Stimulated activated CD4-positive, alpha-beta T cell treated with anti-CD3 and anti-CD28 coated beads, TNF-alpha, amount 100 ng/mL, for 1 hour (primary cell): Measurements from ENCODE around the gene HCN4.
"Not testable (repeated sequence)": the region's sequence is repeated elsewhere in the genome, so short reads cannot be mapped to it uniquely, and the experiment has no call there.

Experiments used
- DNase-seq, 3 donors: peaks; one replicate each; pipeline ENCODE4 v3.0.0-alpha.2; 2020; ENCODE audit warnings: low read depth in 3 of 3, low spot score in 1 of 3

HCN4 gene

DNA sequence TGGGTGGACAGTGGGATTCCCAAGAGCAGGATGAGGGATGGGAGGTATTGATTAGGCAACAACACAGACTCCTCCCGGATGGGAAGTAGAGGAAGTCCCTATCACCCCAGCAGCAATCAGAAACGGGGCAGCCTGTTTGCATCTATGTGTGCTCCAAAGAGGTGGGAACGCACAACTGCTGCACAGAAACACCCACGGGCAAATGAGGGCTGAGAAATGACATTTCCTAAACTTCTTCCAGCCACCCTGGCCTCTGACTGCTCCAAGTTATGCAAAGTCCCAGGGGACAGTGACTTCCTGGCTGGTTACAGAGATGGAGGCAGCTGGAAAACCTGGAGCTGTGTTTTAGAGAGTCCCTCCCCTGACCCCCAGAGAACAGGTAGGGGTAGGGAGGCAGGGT is 42.6 kb downstream of the HCN4 start:
- DNase-seq: no peak

DNA sequence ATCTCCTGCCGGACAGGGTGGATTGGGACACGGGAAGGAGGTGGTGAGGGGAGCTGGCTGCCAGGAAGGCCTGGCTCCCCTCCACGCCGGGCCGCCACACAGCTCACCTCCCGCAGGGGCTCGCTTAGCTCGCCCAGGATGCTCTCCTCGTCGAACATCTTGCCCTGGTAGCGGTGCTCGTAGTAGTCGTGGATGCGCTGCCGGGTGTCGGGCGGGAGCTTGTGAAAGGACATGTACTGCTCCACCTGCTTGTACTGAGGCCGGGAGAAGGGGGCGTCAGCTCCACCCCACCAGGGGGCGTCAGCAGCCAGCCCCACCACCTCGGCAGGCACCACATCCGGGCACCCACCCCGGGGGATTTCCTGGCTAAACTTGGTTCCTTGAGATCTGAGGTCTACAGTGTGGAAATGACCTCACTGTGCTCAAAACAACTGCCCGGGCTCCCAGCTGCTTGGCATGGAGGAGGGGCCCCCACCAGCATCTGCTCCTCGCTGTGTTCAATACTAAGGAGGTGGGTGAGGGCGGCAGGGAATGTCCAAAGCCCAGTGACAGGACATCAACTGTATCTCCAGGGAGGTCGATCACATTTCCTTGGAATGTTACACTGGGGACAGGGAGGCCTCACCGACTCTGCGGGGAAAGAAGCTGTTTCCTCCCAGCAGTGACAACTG is 43.4 kb downstream of the HCN4 start:
- no peak for DNase-seq

GRCh38 chr15:73324496-73325170 is 44.1 kb downstream of the HCN4 start:
- DNase-seq: no peak

GRCh38 chr15:73323956-73324355 is 44.8 kb downstream of the HCN4 start:
- DNase-seq: no peak

DNA sequence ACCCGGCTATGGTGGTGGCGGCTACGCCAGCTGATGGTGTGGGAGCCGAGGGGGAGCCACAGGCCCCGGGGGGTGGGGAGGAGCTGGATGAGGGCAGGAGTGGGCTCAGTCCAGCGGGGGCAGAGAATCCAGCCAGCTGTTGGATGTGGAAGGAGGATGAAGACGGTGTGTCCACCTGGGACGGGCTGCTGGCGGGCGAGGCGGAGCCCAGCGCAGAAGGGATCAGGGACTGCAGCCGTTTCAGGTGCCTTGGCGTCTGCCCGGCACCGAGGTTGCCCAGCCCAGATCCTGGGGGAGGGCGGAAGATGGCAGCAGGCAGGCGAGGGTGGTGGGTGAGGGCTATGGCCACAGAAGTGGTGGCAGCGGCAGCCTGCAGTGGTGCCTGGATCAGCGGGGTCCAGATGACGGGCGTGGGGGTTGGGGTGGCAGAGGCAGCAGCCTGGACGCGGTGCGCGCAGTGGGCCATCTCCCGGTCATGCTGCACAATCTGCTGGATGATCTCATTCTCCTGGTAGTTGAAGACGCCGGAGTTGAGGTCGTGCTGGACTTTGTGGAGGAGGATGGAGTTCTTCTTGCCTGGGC is 45.3 kb downstream of the HCN4 start:
- no peak for DNase-seq

- no peak for DNase-seq
Observed at GRCh38 chr15:73322665-73323373, 45.9 kb downstream of the HCN4 start.

GRCh38 chr15:73321496-73322450 is 47.0 kb downstream of the HCN4 start:
- DNase-seq: no peak

- no peak for DNase-seq
Observed at GRCh38 chr15:73320619-73321180, 48.1 kb downstream of the HCN4 start.

- no peak for DNase-seq
Observed at GRCh38 chr15:73319460-73320245, 49.1 kb downstream of the HCN4 start.

DNA sequence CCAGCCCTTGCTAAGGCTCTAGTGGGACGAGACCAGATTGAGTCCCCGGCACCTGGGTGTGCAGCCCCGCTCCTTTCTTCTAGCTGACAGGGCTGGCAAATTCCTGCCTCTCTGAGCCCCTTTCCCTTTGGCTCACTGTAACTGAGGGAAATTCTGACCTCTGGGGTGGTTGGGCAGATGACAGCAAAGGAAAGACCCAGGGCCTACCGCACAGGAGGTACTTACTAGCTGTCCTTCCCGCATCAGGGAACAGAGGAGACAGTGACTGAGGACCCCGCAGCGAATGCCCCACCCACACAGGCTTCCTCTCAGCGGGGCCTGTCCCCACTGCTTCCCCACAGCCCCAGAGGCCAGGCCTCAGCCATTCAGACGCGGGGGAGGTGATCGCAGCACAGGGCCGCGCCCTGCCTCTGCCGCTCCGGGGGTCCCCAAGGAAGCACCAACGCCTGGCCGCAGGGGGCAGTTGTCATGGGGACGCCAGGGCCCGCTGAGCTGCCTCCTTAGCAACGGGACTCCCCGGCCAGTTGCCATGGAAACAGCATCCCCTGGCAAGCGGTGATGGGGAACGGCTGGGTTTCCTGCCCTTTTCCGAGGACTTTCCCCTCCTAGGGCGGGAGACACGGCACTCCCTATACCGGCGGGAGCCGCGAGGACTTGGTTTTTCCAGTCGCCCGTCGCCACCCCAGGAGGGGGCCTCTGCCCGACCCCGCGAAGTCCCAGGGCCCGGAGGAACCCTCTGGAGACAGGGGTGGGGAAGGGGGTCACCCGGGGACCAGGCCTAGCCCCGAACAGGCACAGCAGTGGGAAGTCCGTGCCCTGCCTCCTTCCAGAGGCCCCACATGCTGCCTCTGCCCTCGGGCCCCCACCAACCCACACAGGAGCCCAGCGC is 50.1 kb downstream of the HCN4 start:
- no peak for DNase-seq

- DNase-seq: no peak
Observed at GRCh38 chr15:73317651-73318462, 50.9 kb downstream of the HCN4 start.

DNA sequence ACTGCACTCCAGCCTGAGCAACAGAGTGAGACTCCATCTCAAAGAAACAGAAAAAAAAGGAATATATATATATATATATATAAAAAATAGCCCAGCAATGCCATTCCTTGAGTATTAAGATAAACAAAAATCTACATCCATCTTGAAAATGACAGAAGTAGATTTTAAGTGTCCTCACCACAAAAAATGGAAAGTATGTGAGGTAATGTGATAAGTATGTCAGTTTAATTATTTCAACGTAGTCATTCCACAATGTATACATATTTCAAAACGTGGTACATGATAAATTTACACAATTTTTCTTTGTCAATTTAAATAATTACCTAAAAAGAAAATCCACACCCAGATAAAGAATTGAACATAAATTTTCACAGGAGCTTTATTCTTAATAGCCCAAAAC is 54.9 kb downstream of the HCN4 start:
- no peak for DNase-seq

- no peak for DNase-seq
Observed at GRCh38 chr15:73308305-73308704, 60.5 kb downstream of the HCN4 start.

DNA sequence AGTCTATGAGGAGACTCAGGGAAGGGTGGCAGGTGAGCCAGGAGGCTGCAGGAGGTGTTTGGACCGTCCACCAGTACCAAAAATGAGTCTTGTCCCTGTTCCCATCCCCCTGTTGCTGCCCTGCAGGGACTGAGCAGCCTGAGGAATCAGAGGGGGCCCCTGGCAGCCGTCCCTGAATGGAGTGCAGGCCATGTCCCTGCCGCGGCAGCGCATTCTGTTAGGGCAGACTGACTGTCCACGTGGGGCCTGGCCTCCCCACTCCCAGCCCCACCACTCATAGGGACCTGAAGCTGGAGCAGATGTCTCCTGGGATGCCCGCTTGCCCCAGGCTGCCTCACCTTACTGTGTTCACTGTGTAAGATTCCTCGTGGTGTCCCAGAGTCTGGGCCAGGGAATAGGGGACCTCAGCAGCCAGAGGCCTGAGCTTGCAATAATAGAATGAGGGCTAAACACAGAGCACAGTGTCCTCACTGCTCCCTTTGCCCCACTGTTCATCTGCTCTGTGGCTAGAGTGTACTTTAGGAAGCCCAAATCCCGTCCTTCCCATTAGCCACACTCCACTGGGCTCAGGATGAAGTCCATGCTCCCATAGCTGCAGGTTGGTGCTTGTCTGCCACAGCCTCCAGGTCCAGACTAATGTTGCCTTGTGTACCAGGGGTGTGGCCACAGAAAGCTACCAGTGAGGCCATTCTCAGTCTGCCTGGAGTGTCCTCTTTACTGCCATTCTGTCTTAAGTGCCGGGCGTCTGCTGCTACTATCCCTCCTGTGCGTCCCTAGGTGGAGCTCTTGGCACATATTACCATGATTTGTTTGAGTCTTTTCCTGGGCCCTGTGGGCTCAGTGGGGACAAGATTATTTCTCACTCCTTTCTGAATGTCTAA is 63.2 kb downstream of the HCN4 start:
- DNase-seq: no peak

GRCh38 chr15:73303636-73304035 is 65.1 kb downstream of the HCN4 start:
- DNase-seq: no peak

- DNase-seq: not testable (repeated sequence)
Observed at GRCh38 chr15:73300286-73300685, 68.5 kb downstream of the HCN4 start.
